Activated naive CD8-positive, alpha-beta T cell treated with anti-CD3 and anti-CD28 coated beads, Interleukin-2, amount 10 ng/mL, durations not matched to agents 7 days and 5 days (primary cell): ENCODE measurements around the gene LDLRAD3. TPM values are rescaled to one million over a fixed set of nuclear protein-coding genes. Genes with fewer than 3 reads are reported as not detected.

Experiments used
- ATAC-seq: fragments of 150-1000 bp; cut with Tn5 transposase; one replicate; pipeline ENCODE4 v1.10.0; 2021; ENCODE audit warnings: low read depth, moderate library complexity
- POLR2A ChIA-PET: fragments of 350-600 bp; sonication (Branson Sonifier 250); formaldehyde crosslinking; loops from one replicate; lab custom pipeline; 2021; ENCODE audit warnings: antibody characterized with exemption; lab: Charles Lee
- DNase-seq: peaks from one replicate; pipeline ENCODE4 v3.0.0; 2021
- H3K27ac Mint-ChIP-seq: one replicate; pipeline ENCODE4 v1.8.0; 2022; ENCODE audit warnings: mild to moderate bottlenecking, mixed read lengths
- H3K27me3 Mint-ChIP-seq: one replicate; pipeline ENCODE4 v1.8.0; 2022; ENCODE audit warnings: mild to moderate bottlenecking, moderate library complexity, mixed read lengths
- H3K36me3 Mint-ChIP-seq: one replicate; pipeline ENCODE4 v1.8.0; 2021; ENCODE audit warnings: mild to moderate bottlenecking, mixed read lengths
- H3K4me1 Mint-ChIP-seq: one replicate; pipeline ENCODE4 v1.8.0; 2021; ENCODE audit warnings: mixed read lengths
- H3K4me3 Mint-ChIP-seq: one replicate; pipeline ENCODE4 v1.8.0; 2022; ENCODE audit warnings: mild to moderate bottlenecking, moderate library complexity, mixed read lengths
- H3K9me3 Mint-ChIP-seq: one replicate; pipeline ENCODE4 v1.8.0; 2021; ENCODE audit warnings: mixed read lengths
- total RNA-seq, 2 experiments: library from RNA; stranded (reverse); gene quantifications; one replicate each; pipeline ENCODE4 v1.2.3, GENCODE V29; 2021

LDLRAD3 gene
- total RNA-seq, 2 experiments from 2014 or later = 0.09 TPM; not detected in 1

DNA sequence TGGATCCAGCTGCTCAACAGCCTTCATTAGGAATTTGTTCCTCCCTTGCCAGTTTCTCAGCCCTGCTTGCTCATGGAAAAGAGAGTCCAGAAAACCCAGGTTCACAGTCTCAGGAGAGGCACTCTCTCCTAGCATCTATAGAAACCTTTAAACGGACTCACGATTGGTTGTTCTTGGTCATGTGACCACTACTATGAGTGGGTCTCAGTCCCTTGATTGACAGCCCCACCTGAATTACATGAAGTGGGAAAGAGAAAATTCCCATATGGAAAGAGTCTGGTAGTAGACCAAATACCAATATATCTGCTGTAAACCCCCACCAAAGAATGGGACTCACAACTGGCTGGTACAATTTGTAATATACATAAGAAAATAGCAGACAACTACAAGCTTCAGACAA is 291.0 kb downstream of the LDLRAD3 start:
- Mint-ChIP-seq H3K4me3 (no peak overlapping the region), H3K27ac (no peak overlapping the region), H3K4me1 (no peaks in the 10 kb centered on the region), H3K36me3 (no peaks in the 10 kb centered on the region), H3K27me3 (peaks cover 2% of the 10 kb centered on the region), H3K9me3 (no peaks in the 10 kb centered on the region)
- DNase-seq = no peak
- no peak for ATAC-seq
- POLR2A ChIA-PET = interaction anchor here (0.8 kb wide), 1 partner anchor 325 kb away, joined by 3 read pairs; no protein-coding TSS in a partner anchor

GRCh38 chr11:36235750-36236149 is 291.9 kb downstream of the LDLRAD3 start:
- POLR2A ChIA-PET = interaction anchor here (0.8 kb wide), 1 partner anchor 325 kb away, joined by 3 read pairs; no protein-coding TSS in a partner anchor
- DNase-seq (no peak), ATAC-seq (no peak)
- Mint-ChIP-seq H3K27ac (no peak overlapping the region), H3K9me3 (no peaks in the 10 kb centered on the region), H3K4me3 (no peak overlapping the region), H3K36me3 (no peaks in the 10 kb centered on the region), H3K4me1 (no peaks in the 10 kb centered on the region), H3K27me3 (peaks cover 2% of the 10 kb centered on the region)

DNA sequence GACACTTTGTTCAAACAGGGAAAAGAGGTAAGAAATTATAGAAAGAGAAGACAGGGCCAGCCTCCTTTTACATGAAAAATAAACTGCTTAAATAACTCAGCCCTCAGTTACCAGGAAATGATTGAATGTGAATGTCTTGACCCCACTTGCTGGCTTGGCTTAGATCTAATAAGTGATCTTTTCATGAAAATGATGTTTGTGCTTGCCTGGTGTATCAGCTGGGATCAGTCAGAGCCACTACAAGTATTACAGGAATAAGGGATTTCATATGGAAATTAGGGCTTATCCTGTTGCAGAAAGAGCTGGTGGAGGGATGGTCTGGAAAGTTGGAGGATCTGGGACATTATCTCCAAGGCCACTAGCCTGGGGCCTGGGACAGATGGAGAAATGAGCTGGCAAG is 293.5 kb downstream of the LDLRAD3 start:
- DNase-seq (no peak), ATAC-seq (no peak)
- POLR2A ChIA-PET = no interaction called here

DNA sequence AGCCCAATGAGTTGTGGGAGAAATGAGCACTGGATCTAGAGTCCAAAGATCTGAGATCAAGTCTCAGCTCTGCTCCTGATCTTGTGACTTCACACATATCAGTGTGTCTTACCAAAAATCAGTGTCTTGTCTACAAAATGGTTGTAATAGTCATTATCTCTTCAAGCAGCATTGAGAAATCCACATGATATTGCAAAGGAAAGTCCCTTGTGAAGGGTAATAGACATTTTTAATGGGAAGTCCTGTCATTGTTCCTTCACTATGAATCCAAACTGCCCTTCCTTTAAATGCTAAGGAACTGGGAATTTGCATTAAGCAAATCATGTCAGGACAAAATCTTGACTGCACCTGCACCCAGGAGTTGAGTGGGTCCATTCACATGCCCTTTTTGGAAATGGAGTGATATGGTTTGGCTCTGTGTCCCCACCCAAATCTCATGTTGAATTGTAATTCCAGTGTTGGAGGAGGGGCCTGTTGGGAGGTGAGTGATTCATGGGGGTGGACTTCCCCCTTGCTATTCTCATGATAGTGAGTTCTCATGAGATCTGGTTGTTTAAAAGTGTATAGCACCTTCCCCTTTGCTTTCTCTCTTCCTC is 294.3 kb downstream of the LDLRAD3 start:
- POLR2A ChIA-PET = no interaction called here
- H3K36me3 Mint-ChIP-seq = no peaks in the 10 kb centered on the region
- H3K27ac Mint-ChIP-seq = no peak overlapping the region
- ATAC-seq (no peak), DNase-seq (no peak)
- H3K9me3 Mint-ChIP-seq = no peaks in the 10 kb centered on the region
- no peak overlapping the region for H3K4me3 Mint-ChIP-seq
- peaks cover 2% of the 10 kb centered on the region for H3K27me3 Mint-ChIP-seq
- no peaks in the 10 kb centered on the region for H3K4me1 Mint-ChIP-seq

More for the DNA sequence above, 293.5 kb downstream of the LDLRAD3 start:
- Mint-ChIP-seq H3K9me3 (no peaks in the 10 kb centered on the region), H3K4me3 (no peak overlapping the region), H3K4me1 (no peaks in the 10 kb centered on the region), H3K27ac (no peak overlapping the region), H3K27me3 (peaks cover 2% of the 10 kb centered on the region), H3K36me3 (no peaks in the 10 kb centered on the region)

- Mint-ChIP-seq H3K27me3 (peaks cover 4% of the 10 kb centered on the region), H3K9me3 (no peaks in the 10 kb centered on the region), H3K4me3 (no peak overlapping the region), H3K4me1 (no peaks in the 10 kb centered on the region), H3K27ac (no peak overlapping the region), H3K36me3 (no peaks in the 10 kb centered on the region)
- no peak for DNase-seq
- ATAC-seq = no peak
- POLR2A ChIA-PET = no interaction called here
Measured at GRCh38 chr11:36238881-36239280, 295.0 kb downstream of the LDLRAD3 start.

GRCh38 chr11:36239636-36240035 is 295.8 kb downstream of the LDLRAD3 start:
- DNase-seq = no peak
- POLR2A ChIA-PET = no interaction called here
- no peak for ATAC-seq
- no peaks in the 10 kb centered on the region for H3K4me1 Mint-ChIP-seq
- H3K9me3 Mint-ChIP-seq = no peaks in the 10 kb centered on the region
- no peaks in the 10 kb centered on the region for H3K36me3 Mint-ChIP-seq
- no peak overlapping the region for H3K27ac Mint-ChIP-seq
- no peak overlapping the region for H3K4me3 Mint-ChIP-seq
- H3K27me3 Mint-ChIP-seq = peaks cover 4% of the 10 kb centered on the region

- Mint-ChIP-seq H3K9me3 (no peaks in the 10 kb centered on the region), H3K27ac (no peak overlapping the region), H3K36me3 (no peaks in the 10 kb centered on the region), H3K4me1 (no peaks in the 10 kb centered on the region), H3K4me3 (no peak overlapping the region), H3K27me3 (peaks cover 4% of the 10 kb centered on the region)
- POLR2A ChIA-PET = no interaction called here
- DNase-seq (no peak), ATAC-seq (no peak)
Measured at GRCh38 chr11:36240173-36240572, 296.3 kb downstream of the LDLRAD3 start.

GRCh38 chr11:36240801-36241200 is 296.9 kb downstream of the LDLRAD3 start:
- no peak for DNase-seq
- no peak overlapping the region for H3K4me3 Mint-ChIP-seq
- H3K9me3 Mint-ChIP-seq = no peaks in the 10 kb centered on the region
- ATAC-seq = no peak
- POLR2A ChIA-PET = no interaction called here
- peaks cover 2% of the 10 kb centered on the region for H3K27me3 Mint-ChIP-seq
- H3K36me3 Mint-ChIP-seq = no peaks in the 10 kb centered on the region
- H3K4me1 Mint-ChIP-seq = no peaks in the 10 kb centered on the region
- H3K27ac Mint-ChIP-seq = no peak overlapping the region

DNA sequence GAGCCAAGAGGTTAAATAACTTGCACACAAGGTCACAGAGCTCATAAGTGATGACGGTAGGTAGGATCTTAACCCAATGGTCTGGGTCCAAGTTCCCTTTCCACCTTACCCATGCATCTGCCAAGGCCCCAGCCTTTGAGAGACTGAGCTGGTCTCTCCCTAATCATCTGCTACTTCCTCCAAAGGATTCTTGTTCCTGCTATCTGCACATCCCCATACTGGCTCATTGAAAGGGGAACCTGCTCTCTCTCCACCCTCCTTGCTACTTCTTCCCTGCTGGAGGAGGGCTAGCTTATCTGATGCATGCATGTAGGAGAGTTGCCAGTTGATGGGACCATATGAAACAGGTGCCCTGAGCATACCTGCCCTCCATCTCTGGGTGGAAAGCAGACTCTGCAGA is 297.6 kb downstream of the LDLRAD3 start:
- no peak for DNase-seq
- no peak for ATAC-seq
- no peak overlapping the region for H3K4me3 Mint-ChIP-seq
- H3K9me3 Mint-ChIP-seq = no peaks in the 10 kb centered on the region
- POLR2A ChIA-PET = no interaction called here
- H3K27ac Mint-ChIP-seq = no peak overlapping the region
- H3K27me3 Mint-ChIP-seq = peaks cover 4% of the 10 kb centered on the region
- no peaks in the 10 kb centered on the region for H3K4me1 Mint-ChIP-seq
- no peaks in the 10 kb centered on the region for H3K36me3 Mint-ChIP-seq

- H3K9me3 Mint-ChIP-seq = no peaks in the 10 kb centered on the region
- POLR2A ChIA-PET = no interaction called here
- DNase-seq = no peak
- no peaks in the 10 kb centered on the region for H3K36me3 Mint-ChIP-seq
- no peak for ATAC-seq
- H3K4me1 Mint-ChIP-seq = no peaks in the 10 kb centered on the region
- peaks cover 15% of the 10 kb centered on the region for H3K27me3 Mint-ChIP-seq
- no peak overlapping the region for H3K4me3 Mint-ChIP-seq
- H3K27ac Mint-ChIP-seq = no peak overlapping the region
Measured at GRCh38 chr11:36243641-36244040, 299.8 kb downstream of the LDLRAD3 start.

GRCh38 chr11:36247493-36247892 is 303.6 kb downstream of the LDLRAD3 start:
- H3K27me3 Mint-ChIP-seq = peaks cover 27% of the 10 kb centered on the region
- POLR2A ChIA-PET = no interaction called here
- DNase-seq (no peak), ATAC-seq (no peak)
- no peak overlapping the region for H3K27ac Mint-ChIP-seq
- no peaks in the 10 kb centered on the region for H3K9me3 Mint-ChIP-seq
- no peaks in the 10 kb centered on the region for H3K36me3 Mint-ChIP-seq
- H3K4me3 Mint-ChIP-seq = no peak overlapping the region
- no peaks in the 10 kb centered on the region for H3K4me1 Mint-ChIP-seq

DNA sequence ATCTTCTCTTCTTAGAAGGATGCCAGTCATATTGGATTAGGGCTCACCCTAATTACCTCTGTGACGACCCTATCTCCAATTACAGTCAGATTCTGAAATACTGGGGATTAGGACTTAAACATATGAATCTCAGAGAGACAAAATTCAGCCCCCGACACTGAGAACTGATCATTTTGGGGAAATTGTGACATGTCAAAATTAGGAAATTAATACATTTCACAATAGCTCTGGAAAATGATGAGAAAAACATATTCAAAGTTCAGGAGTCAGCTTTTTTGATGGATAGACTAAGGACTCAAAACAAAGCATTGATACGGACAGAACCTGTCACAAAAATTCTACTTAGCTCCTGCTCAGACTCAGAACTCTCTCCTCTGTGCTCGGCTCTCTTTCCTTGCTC is 304.6 kb downstream of the LDLRAD3 start:
- POLR2A ChIA-PET = no interaction called here
- ATAC-seq = no peak
- Mint-ChIP-seq H3K4me1 (no peaks in the 10 kb centered on the region), H3K27me3 (peaks cover 26% of the 10 kb centered on the region), H3K36me3 (no peaks in the 10 kb centered on the region), H3K27ac (no peak overlapping the region), H3K4me3 (no peak overlapping the region), H3K9me3 (no peaks in the 10 kb centered on the region)
- DNase-seq = no peak

DNA sequence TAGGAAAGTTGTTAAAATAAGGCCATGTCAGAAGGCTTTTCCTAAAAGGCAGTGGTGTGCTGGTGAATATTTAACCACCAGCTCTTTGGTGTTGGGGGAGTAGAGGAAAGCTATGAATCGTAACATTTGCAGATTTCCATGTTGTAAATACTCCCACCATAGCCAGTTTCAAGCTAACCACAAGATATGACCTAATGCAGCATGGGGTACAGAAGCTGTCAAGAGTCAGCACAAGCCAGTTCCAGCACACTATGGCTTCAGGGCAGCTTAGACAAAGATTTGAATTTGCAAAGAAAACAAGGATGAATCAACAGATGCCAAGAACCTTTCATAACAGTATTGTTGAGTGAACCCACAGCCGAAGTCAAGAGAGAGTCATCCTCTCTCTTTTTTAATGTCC is 305.4 kb downstream of the LDLRAD3 start:
- Mint-ChIP-seq H3K9me3 (no peaks in the 10 kb centered on the region), H3K36me3 (no peaks in the 10 kb centered on the region), H3K4me1 (no peaks in the 10 kb centered on the region), H3K27me3 (peaks cover 26% of the 10 kb centered on the region), H3K27ac (no peak overlapping the region), H3K4me3 (no peak overlapping the region)
- DNase-seq = no peak
- POLR2A ChIA-PET = no interaction called here
- no peak for ATAC-seq

DNA sequence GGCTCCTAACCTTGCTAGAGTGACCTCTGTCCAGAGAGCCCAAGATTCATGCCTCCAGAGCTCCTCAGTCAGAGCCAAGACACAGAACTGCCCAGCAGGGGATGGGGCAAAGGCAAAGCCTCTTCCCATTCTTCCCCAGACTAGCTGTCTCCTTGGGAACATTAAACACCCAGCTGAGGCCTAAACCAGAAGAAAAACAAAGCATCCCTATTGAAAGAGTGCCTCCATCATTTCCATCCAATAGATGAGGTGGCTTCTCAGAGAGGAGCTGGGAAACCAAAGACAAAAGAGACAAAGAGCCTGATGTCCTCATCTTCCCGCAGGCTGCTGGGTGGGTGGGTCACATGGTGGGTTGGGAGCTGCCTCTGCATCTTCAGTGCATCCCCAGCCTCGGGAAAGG is 308.0 kb downstream of the LDLRAD3 start:
- DNase-seq (no peak), ATAC-seq (no peak)
- Mint-ChIP-seq H3K36me3 (no peaks in the 10 kb centered on the region), H3K9me3 (no peaks in the 10 kb centered on the region), H3K4me3 (no peak overlapping the region), H3K4me1 (no peaks in the 10 kb centered on the region), H3K27ac (no peak overlapping the region), H3K27me3 (peaks cover 23% of the 10 kb centered on the region)
- POLR2A ChIA-PET = interaction anchor here (0.5 kb wide), 1 partner anchor 144 kb away, joined by 4 read pairs; no protein-coding TSS in a partner anchor
